ENCODE results near the gene NRIP2.

DNA sequence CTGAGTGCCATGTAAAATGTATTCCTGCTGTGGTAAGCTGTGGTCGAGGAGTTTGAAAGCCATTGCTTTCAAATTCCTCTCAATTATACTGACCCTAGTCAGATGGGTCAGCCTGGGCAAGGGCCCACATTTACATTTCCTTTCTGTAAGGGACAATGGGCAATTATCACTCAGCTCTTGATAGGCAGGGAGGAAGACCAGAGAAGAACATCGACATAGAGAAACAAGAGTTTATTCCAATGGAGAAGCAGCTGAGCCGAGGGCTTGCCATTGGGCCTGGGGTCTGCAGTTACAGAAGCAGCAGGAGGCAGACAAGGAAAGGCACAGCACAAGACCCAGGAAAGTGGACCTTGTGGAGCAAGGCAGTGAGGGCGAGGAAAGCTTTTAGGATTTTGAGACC, 9.7 kb downstream of the NRIP2 start:
- TF ChIP-seq, protein P1, sequence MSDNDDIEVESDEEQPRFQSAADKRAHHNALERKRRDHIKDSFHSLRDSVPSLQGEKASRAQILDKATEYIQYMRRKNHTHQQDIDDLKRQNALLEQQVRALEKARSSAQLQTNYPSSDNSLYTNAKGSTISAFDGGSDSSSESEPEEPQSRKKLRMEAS (IDR thresholded peaks at IDR 0.05; ENCODE audit: low read depth, low read length) = no peak
- TF ChIP-seq, protein P2, sequence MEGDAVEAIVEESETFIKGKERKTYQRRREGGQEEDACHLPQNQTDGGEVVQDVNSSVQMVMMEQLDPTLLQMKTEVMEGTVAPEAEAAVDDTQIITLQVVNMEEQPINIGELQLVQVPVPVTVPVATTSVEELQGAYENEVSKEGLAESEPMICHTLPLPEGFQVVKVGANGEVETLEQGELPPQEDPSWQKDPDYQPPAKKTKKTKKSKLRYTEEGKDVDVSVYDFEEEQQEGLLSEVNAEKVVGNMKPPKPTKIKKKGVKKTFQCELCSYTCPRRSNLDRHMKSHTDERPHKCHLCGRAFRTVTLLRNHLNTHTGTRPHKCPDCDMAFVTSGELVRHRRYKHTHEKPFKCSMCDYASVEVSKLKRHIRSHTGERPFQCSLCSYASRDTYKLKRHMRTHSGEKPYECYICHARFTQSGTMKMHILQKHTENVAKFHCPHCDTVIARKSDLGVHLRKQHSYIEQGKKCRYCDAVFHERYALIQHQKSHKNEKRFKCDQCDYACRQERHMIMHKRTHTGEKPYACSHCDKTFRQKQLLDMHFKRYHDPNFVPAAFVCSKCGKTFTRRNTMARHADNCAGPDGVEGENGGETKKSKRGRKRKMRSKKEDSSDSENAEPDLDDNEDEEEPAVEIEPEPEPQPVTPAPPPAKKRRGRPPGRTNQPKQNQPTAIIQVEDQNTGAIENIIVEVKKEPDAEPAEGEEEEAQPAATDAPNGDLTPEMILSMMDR (IDR thresholded peaks at IDR 0.05; ENCODE audit: low read depth, low read length) = no peak
- no peak for TF ChIP-seq POLR2A (IDR thresholded peaks at IDR 0.05; ENCODE audit: extremely low read depth, insufficient read length)
- no peak for TF ChIP-seq MYC (IDR thresholded peaks at IDR 0.05; ENCODE audit: low read depth, low read length)

Measured in NB4 (cell line).